ENCODE measurements around the gene BLTP3B. TPM values are rescaled to one million over a fixed set of nuclear protein-coding genes. Genes with fewer than 3 reads are reported as not detected.

BLTP3B gene
- total RNA-seq, 1 donor from 2014 or later, result 12.9 TPM

- DNase-seq (ENCODE audit: low read depth) (peak; percentile 51), FAIRE-seq (no peak)
- no peaks in the 10 kb centered on the region for H3K36me3 ChIP-seq (ENCODE audit: control insufficient read depth, insufficient read depth, low read length)
- no peak overlapping the region for H3K4me3 ChIP-seq (ENCODE audit: low read depth, low read length)
- TF ChIP-seq CTCF (IDR thresholded peaks at IDR 0.05; ENCODE audit: insufficient read depth, low read length, severe bottlenecking), result peak; percentile 48
- no peaks in the 10 kb centered on the region for H3K27me3 ChIP-seq (ENCODE audit: control insufficient read depth, insufficient read depth, low read length)
Measured at GRCh38 chr12:100138048-100138802, 4.4 kb downstream of the BLTP3B start.

GRCh38 chr12:100133200-100133599 lies 9.5 kb downstream of the BLTP3B start:
- no peak for TF ChIP-seq CTCF (IDR thresholded peaks at IDR 0.05; ENCODE audit: insufficient read depth, low read length, severe bottlenecking)
- no peak for FAIRE-seq
- no peak for DNase-seq (ENCODE audit: low read depth)
- H3K27me3 ChIP-seq (ENCODE audit: control insufficient read depth, insufficient read depth, low read length), result no peaks in the 10 kb centered on the region
- no peak overlapping the region for H3K4me3 ChIP-seq (ENCODE audit: low read depth, low read length)
- no peaks in the 10 kb centered on the region for H3K36me3 ChIP-seq (ENCODE audit: control insufficient read depth, insufficient read depth, low read length)

GRCh38 chr12:100128512-100128908 lies 14.2 kb downstream of the BLTP3B start:
- Histone ChIP-seq H3K36me3 (ENCODE audit: control insufficient read depth, insufficient read depth, low read length) (no peaks in the 10 kb centered on the region), H3K27me3 (ENCODE audit: control insufficient read depth, insufficient read depth, low read length) (no peaks in the 10 kb centered on the region), H3K4me3 (ENCODE audit: low read depth, low read length) (no peak overlapping the region)
- FAIRE-seq, result no peak
- peak; percentile 53 for TF ChIP-seq CTCF (IDR thresholded peaks at IDR 0.05; ENCODE audit: insufficient read depth, low read length, severe bottlenecking)
- DNase-seq (ENCODE audit: low read depth), result peak; percentile 72

GRCh38 chr12:100127766-100128511 lies 14.7 kb downstream of the BLTP3B start:
- H3K4me3 ChIP-seq (ENCODE audit: low read depth, low read length), result no peak overlapping the region
- FAIRE-seq, result no peak
- no peak for TF ChIP-seq CTCF (IDR thresholded peaks at IDR 0.05; ENCODE audit: insufficient read depth, low read length, severe bottlenecking)

GRCh38 chr12:100123316-100124095 lies 19.2 kb downstream of the BLTP3B start:
- DNase-seq (ENCODE audit: low read depth), result no peak
- no peak for FAIRE-seq
- no peak for TF ChIP-seq CTCF (IDR thresholded peaks at IDR 0.05; ENCODE audit: insufficient read depth, low read length, severe bottlenecking)
- Histone ChIP-seq H3K27me3 (ENCODE audit: control insufficient read depth, insufficient read depth, low read length) (no peaks in the 10 kb centered on the region), H3K4me3 (ENCODE audit: low read depth, low read length) (no peak overlapping the region), H3K36me3 (ENCODE audit: control insufficient read depth, insufficient read depth, low read length) (no peaks in the 10 kb centered on the region)

More at GRCh38 chr12:100127766-100128511, 14.7 kb downstream of the BLTP3B start:
- Histone ChIP-seq H3K27me3 (ENCODE audit: control insufficient read depth, insufficient read depth, low read length) (no peaks in the 10 kb centered on the region), H3K36me3 (ENCODE audit: control insufficient read depth, insufficient read depth, low read length) (no peaks in the 10 kb centered on the region)
- DNase-seq (ENCODE audit: low read depth), result peak; percentile 80

Measured in bronchial epithelial cell (primary cell).